Stimulated activated CD8-positive, alpha-beta memory T cell treated with anti-CD3 and anti-CD28 coated beads, Interleukin-4, amount 100 ng/mL, for 1 hour (primary cell): ENCODE data around the gene IMPG2.

Source experiments
- DNase-seq, 2 donors: peaks; one replicate each; pipeline ENCODE4 v3.0.0-alpha.2; 2020; ENCODE audit warnings: low read depth in 2 of 2, low spot score in 1 of 2

Gene IMPG2

GRCh38 chr3:101243285-101244211 lies 76.8 kb downstream of the IMPG2 start:
- no peak for DNase-seq

DNA sequence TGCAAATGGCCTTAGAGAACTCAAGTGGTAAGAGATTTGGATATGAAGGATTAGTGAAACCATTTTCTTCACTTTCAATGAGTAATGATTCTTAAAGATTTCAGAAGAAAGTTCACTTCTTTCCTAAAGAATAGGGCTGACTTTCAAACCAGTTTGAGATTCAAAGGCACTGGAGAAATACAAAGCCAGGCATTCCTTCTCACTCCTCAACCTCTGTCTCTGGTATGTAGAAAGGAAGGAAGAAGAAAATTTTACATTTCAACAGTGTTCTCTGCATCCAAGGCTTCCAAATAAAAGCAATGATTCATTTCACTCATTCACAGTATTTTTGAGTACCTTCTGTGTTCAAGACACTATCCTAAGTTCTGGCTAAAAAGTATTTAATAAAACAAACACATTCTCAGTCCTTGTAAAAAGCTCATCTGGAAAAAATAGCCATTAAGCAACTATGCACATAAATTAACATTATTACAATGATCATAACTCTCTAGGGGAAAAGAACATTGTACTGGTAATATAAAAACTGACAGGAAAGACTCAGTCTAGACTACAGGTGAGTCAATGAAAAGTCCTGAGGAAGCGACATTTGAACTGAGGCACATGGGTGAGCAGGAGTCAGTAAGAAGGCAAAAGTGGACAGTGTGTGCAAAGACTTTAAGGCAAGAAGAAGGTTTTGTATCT lies 79.5 kb downstream of the IMPG2 start:
- DNase-seq = no peak

DNA sequence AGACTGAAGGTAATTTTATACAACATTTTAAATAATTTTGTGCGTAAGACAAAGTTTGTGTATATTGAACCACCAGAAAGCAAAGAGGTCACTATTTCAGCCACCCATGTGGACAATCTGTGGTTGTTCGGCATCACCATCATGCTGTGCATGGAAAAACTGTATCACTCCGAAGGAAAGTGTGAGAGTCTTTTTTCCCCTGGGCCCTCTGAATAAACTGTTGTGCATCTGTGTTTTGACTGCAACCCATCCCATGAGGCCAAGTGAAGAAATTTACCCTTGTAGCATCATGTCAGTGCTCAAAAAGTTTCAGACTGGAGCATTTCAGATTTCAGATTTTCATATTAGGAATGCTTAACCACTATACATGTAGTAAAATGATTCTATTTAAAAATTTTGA lies 85.3 kb downstream of the IMPG2 start:
- DNase-seq = no peak

DNA sequence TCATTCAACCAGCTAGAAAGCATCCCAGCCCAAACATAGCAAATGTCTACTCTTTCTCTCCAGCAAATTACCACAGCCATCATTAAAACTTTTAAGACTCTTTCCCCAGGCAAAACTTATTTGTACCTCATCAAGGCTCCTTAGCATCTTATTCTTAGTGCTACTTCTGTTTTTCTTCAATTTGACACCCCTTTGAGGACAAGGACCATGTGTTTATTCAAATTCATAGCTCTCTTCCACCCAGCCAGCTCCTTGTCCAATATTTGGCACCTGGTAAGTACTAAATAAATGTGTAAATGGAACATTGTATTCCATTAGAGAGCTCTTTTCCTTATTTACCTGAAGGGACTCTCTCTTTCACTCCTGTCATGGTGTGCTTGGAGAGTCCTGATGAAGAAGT lies 89.8 kb downstream of the IMPG2 start:
- DNase-seq = no peak

- DNase-seq = no peak
Observed at GRCh38 chr3:101229681-101230080, 90.7 kb downstream of the IMPG2 start.

GRCh38 chr3:101228441-101228840 lies 91.9 kb downstream of the IMPG2 start:
- no peak for DNase-seq

DNA sequence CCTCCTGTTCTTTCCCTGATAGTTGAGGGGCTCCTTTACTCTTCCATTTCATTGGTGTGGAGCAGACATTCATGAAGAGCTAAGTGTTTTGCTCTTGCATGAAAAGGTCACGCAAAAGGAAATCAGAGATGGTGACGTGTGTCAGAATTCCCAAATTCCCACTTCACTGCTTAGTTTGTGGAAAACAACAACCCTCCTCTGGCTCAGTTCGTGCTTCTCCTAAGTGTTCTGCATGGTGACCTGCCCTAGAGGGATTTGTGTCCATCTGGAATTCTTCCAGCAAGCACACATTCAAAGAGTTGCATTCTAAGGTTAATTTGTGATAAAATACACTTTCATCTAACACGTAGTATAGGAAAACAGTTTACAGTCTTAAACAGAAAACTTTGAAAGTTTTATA lies 95.6 kb downstream of the IMPG2 start:
- DNase-seq = no peak

DNA sequence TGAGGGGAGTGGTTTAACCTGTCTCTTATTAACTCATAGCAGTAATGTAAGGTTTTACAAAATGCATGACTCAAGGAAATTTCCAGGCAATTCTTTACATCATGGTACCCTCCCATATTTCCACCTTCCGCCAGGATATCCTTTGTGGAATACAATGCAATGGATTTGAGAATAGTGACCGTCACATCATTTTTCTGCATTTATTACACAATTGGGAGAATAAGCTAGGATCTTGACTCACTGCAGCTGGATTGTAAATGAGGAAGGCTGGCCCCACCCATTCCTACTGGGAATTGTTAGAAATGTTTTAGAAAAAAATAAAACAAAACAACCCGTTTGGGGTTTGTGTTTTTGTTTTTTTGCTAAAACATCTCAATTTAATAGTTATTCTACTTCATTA lies 97.4 kb downstream of the IMPG2 start:
- no peak for DNase-seq

DNA sequence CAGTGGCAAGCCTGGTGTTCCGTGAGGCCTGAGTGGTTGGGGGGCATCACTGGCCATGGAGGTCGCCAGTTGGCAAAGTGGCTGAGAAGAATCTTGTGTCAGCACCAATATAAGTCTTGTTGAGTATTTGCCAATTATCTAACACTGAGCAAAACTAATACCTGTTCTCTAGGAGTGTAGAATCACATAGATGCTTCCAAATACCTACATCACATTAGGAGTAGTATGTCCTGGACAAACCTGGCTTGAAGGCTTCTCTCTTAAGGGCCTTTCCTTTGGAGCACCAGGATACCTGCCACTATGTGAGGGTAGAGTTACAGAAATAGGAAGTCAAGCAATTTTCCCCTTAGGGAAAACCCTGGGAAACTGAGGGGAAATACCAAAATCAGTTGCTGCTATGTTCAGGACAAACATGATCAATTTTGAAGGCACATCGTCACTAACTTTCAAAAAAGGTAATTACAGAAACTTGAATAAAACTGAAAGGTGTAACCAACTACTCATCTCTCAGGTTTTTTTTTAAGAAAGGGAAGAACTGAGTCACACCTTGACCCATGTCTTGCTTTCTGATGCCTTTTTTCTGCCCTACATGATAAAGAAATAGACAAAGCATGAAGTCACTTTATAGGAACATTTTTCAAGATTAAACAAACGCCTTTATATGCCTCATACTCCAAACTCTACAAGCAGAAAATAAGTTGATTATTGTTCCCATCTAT lies 100.4 kb downstream of the IMPG2 start:
- no peak for DNase-seq

- no peak for DNase-seq
Observed at GRCh38 chr3:101217472-101218245, 102.7 kb downstream of the IMPG2 start.

GRCh38 chr3:101216710-101217465 lies 103.5 kb downstream of the IMPG2 start:
- DNase-seq = no peak

DNA sequence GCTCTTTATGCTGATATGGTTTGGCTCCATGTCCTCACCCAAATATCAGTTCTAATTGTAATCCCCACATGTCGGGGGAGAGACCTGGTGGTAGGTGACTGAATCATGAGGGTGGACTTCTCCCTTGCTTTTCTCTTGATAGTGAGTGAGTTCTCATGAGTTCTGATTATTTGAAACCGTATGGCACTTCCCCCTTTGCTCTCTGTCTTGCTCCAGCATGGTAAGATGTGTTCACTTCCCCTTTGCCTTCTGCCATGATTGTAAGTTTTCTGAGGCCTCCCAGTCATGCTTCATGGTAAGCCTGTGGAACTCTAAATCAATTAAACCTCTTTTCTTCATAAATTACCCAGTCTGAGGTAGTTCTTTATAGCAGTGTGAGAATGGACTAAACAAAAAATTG lies 107.6 kb downstream of the IMPG2 start:
- DNase-seq = no peak

GRCh38 chr3:101204246-101204645 lies 116.1 kb downstream of the IMPG2 start:
- no peak for DNase-seq

- no peak for DNase-seq
Observed at GRCh38 chr3:101203411-101203810, 117.0 kb downstream of the IMPG2 start.

GRCh38 chr3:101202640-101203039 lies 117.7 kb downstream of the IMPG2 start:
- DNase-seq = no peak

DNA sequence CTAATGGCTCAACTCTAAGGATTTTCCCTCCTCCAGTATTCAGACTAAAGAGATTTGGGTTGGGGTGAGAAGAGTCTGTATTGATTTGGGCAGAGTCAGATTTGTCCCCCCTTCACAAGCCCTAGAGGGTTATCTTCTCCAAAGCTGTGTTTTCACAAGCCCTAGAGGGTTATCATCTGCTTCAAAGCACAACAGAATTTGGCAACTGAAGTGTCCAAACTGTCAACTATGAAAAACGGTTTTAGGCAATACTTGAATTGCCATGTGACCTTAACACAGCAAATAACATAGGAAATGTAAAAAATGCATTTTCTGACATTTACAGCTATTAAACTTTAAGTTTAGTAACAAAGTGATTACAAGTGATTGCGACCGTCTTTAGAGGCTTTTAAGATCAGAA lies 119.9 kb downstream of the IMPG2 start:
- DNase-seq = no peak

- DNase-seq = no peak
Observed at GRCh38 chr3:101195951-101196713, 124.2 kb downstream of the IMPG2 start.

GRCh38 chr3:101194392-101194791 lies 126.0 kb downstream of the IMPG2 start:
- no peak for DNase-seq

GRCh38 chr3:101193957-101194356 lies 126.4 kb downstream of the IMPG2 start:
- DNase-seq = no peak

GRCh38 chr3:101189796-101190195 lies 130.6 kb downstream of the IMPG2 start:
- DNase-seq = no peak
